AG04450 (cell line): ENCODE data around the gene GALNT2. TPM values are rescaled to one million over a fixed set of nuclear protein-coding genes. Genes with fewer than 3 reads are reported as not detected.

Experiments
- CTCF ChIA-PET: fragments of 300-600, 350-600 bp; formaldehyde crosslinking; extraction: SDS; loops from one replicate; lab custom pipeline; 2022; ENCODE audit warnings: antibody characterized with exemption, inconsistent platforms; lab: Charles Lee
- POLR2A ChIA-PET: fragments of 350-600 bp; formaldehyde crosslinking; extraction: SDS; loops from one replicate; lab custom pipeline; 2021; ENCODE audit warnings: antibody characterized with exemption, inconsistent platforms; lab: Yijun Ruan, JAX
- DNase-seq: peaks from one replicate; pipeline ENCODE4 v3.0.0-alpha.2; 2011; ENCODE audit warnings: low read depth, low spot score
- H3K27ac ChIP-seq: one replicate; pipeline ENCODE4 v1.5.1; 2012; ENCODE audit warnings: low read depth, low read length, control low read depth
- H3K27me3 ChIP-seq: one replicate; pipeline ENCODE4 v1.6.0; 2012; ENCODE audit warnings: low read length; ENCODE audit not compliant: control insufficient read depth, insufficient read depth
- H3K4me3 ChIP-seq: 2 replicates; pipeline ENCODE4 v1.5.1; 2011; ENCODE audit warnings: mild to moderate bottlenecking, low read depth, low read length, control low read depth
- H3K9me3 ChIP-seq: 2 replicates; pipeline ENCODE4 v1.5.1; 2012; ENCODE audit warnings: low read length; ENCODE audit not compliant: control insufficient read depth, insufficient read depth
- polyA plus RNA-seq: library from polyadenylated mRNA; depleted of rRNA; stranded (reverse); fragments of >200 nt; gene quantifications from 2 replicates; pipeline ENCODE4 v1.2.3, GENCODE V29; 2011
- TF ChIP-seq, protein P1 (sequence below): IDR thresholded peaks from 2 replicates; pipeline ENCODE4 v1.5.1; 2011; ENCODE audit warnings: low read depth, low read length, control low read depth, inconsistent platforms

The GALNT2 gene
- polyA plus RNA-seq, 1 experiment = 121 TPM

DNA sequence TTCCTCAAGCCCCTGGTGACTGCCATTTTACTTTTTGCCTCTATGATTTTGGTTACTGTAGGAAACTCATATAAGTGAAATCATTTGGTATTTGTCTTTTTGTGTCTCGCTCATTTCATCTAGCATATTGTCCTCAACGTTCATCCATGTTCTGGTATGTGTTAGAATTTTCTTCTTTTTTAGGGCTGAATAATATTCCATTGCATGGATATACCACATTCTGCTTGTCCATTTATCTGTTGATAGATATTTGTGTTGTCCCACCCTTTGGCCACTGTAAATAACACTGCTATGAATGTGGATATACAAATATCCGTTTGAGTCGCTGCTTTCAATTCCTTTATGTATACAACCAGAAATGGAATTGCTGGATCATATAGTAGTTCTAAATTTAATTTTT lies 4.5 kb upstream of the GALNT2 start:
- Histone ChIP-seq H3K27ac (no peak overlapping the region), H3K9me3 (peaks cover 2% of the 10 kb centered on the region), H3K4me3 (no peak overlapping the region), H3K27me3 (peaks cover 9% of the 10 kb centered on the region)
- ChIA-PET POLR2A (no interaction called here), CTCF (interaction anchor here (0.6 kb wide), 1 partner anchor 12 kb away, joined by 7 read pairs; no protein-coding TSS in a partner anchor)
- TF ChIP-seq, protein P1, sequence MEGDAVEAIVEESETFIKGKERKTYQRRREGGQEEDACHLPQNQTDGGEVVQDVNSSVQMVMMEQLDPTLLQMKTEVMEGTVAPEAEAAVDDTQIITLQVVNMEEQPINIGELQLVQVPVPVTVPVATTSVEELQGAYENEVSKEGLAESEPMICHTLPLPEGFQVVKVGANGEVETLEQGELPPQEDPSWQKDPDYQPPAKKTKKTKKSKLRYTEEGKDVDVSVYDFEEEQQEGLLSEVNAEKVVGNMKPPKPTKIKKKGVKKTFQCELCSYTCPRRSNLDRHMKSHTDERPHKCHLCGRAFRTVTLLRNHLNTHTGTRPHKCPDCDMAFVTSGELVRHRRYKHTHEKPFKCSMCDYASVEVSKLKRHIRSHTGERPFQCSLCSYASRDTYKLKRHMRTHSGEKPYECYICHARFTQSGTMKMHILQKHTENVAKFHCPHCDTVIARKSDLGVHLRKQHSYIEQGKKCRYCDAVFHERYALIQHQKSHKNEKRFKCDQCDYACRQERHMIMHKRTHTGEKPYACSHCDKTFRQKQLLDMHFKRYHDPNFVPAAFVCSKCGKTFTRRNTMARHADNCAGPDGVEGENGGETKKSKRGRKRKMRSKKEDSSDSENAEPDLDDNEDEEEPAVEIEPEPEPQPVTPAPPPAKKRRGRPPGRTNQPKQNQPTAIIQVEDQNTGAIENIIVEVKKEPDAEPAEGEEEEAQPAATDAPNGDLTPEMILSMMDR = no peak
- no peak for DNase-seq

DNA sequence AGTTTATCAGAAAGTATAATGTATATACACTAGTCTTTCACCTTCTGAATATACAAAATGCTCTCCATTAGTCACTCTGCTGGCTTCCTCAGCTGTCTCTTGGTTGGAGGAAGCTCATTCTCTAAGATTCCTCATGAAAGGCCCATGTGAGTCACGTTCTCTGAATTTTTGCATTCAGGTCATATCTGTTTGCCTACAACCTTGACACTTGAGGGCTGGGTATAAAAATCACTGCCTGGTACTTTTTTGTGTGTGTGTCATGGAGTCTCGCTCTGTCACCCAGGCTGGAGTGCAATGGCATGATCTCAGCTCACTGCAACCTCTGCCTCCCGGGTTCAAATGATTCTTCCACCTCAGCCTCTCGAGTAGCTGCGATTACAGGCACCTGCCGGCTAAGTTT lies 2.8 kb upstream of the GALNT2 start:
- DNase-seq = no peak
- Histone ChIP-seq H3K9me3 (peaks cover 2% of the 10 kb centered on the region), H3K4me3 (no peak overlapping the region), H3K27ac (no peak overlapping the region), H3K27me3 (peaks cover 2% of the 10 kb centered on the region)
- CTCF ChIA-PET = no interaction called here
- POLR2A ChIA-PET = no interaction called here
- TF ChIP-seq, protein P1 = no peak

DNA sequence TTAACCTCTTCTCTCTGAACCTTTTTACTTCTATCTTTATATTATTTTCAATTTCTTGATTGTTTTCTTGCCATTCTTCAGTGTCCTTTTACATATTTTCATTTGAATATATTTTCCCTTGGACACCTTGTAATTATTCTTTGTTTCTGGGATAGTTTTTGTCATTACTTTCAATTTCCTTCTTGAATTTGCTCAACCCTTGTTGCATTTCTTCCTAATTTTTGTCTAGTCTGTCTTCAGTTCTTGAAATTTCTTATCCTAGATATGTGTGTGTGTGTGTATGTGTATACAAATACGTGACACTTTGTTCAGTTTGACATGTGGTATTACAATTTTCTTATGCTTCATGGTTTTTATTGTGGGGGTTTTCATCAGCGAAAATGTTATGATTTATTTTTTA lies 1.9 kb upstream of the GALNT2 start:
- H3K4me3 ChIP-seq = no peak overlapping the region
- ChIA-PET POLR2A (no interaction called here), CTCF (no interaction called here)
- H3K27ac ChIP-seq = no peak overlapping the region
- TF ChIP-seq, protein P1 = no peak
- peaks cover 2% of the 10 kb centered on the region for H3K9me3 ChIP-seq
- DNase-seq = no peak
- peaks cover 2% of the 10 kb centered on the region for H3K27me3 ChIP-seq

DNA sequence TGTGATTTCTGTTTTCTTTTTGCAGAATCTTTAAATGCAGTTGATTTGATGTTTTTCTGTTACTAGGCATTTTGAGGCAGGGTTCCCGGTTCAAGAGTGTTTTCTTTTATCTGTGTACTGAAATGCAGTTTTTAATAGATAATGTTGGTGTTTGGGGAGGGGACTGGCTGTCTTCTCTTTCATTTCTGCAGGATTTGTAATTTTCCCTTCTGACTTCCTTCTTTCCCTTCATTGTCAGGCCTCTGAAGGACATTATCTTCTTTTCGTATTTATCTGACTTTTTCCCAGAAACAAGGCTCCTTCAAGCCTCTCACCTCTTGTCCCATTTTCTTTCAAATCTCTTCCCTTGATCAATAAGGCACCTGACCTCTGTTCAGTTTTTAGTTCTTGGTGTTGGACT lies 1.5 kb upstream of the GALNT2 start:
- CTCF ChIA-PET = interaction anchor here (1.0 kb wide), 1 partner anchor 93 kb away, joined by 3 read pairs; no protein-coding TSS in a partner anchor
- no peak for DNase-seq
- no peak overlapping the region for H3K27ac ChIP-seq
- H3K4me3 ChIP-seq = no peak overlapping the region
- H3K27me3 ChIP-seq = peaks cover 2% of the 10 kb centered on the region
- POLR2A ChIA-PET = interaction anchor here (0.6 kb wide), 1 partner anchor 67 kb away, joined by 4 read pairs; no protein-coding TSS in a partner anchor
- peaks cover 2% of the 10 kb centered on the region for H3K9me3 ChIP-seq
- TF ChIP-seq, protein P1 = no peak

DNA sequence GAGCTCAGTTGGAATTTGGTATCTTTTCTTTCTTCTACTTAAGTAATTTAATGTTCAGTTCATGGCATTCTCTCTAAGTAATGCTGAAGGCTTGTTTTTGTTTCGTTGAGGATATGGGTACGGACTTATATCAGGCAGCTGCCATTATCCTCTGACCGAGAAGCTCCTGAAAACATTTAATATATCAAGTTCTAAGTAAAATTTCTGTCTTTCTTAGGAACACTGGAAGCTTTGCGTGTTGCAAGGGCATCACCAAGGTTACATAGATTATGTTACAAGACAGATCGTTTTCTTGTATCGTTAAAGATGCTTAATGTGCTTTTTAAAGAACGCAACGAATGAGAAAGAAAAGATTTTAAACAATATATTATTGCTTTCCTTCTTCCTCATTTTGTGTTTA lies 1.0 kb upstream of the GALNT2 start:
- Histone ChIP-seq H3K4me3 (peak overlapping the region; percentile 68), H3K9me3 (peaks cover 2% of the 10 kb centered on the region), H3K27ac (no peak overlapping the region), H3K27me3 (no peaks in the 10 kb centered on the region)
- no peak for DNase-seq
- ChIA-PET CTCF (interaction anchor here (0.6 to 1.0 kb wide), 2 partner anchors 93 to 523 kb away, joined by 3 read pairs; no protein-coding TSS in a partner anchor), POLR2A (interaction anchor here (0.6 kb wide), 1 partner anchor 67 kb away, joined by 4 read pairs; no protein-coding TSS in a partner anchor)
- TF ChIP-seq, protein P1 = no peak
